IPS-18a (cell line): ENCODE measurements around the gene SDK2.

ENCODE experiments used
- H3K27ac ChIP-seq: one replicate; pipeline ENCODE4 v1.5.1; 2013; ENCODE audit warnings: low read length
- H3K27me3 ChIP-seq: one replicate; pipeline ENCODE4 v1.6.1; 2013; ENCODE audit warnings: mild to moderate bottlenecking, low read length; ENCODE audit not compliant: control insufficient read depth, insufficient read depth
- H3K36me3 ChIP-seq: one replicate; pipeline ENCODE4 v1.6.1; 2013; ENCODE audit warnings: low read depth, low read length; ENCODE audit not compliant: control insufficient read depth
- H3K4me1 ChIP-seq: one replicate; pipeline ENCODE4 v1.6.1; 2013; ENCODE audit warnings: low read depth, low read length; ENCODE audit not compliant: control insufficient read depth
- H3K4me3 ChIP-seq: one replicate; pipeline ENCODE4 v1.5.1; 2013; ENCODE audit warnings: low read length
- H3K9ac ChIP-seq: one replicate; pipeline ENCODE4 v1.6.1; 2013; ENCODE audit warnings: mild to moderate bottlenecking, low read length, moderate library complexity
- H3K9me3 ChIP-seq: one replicate; pipeline ENCODE4 v1.6.1; 2013; ENCODE audit warnings: low read depth, low read length; ENCODE audit not compliant: control insufficient read depth

SDK2 gene, protein sequence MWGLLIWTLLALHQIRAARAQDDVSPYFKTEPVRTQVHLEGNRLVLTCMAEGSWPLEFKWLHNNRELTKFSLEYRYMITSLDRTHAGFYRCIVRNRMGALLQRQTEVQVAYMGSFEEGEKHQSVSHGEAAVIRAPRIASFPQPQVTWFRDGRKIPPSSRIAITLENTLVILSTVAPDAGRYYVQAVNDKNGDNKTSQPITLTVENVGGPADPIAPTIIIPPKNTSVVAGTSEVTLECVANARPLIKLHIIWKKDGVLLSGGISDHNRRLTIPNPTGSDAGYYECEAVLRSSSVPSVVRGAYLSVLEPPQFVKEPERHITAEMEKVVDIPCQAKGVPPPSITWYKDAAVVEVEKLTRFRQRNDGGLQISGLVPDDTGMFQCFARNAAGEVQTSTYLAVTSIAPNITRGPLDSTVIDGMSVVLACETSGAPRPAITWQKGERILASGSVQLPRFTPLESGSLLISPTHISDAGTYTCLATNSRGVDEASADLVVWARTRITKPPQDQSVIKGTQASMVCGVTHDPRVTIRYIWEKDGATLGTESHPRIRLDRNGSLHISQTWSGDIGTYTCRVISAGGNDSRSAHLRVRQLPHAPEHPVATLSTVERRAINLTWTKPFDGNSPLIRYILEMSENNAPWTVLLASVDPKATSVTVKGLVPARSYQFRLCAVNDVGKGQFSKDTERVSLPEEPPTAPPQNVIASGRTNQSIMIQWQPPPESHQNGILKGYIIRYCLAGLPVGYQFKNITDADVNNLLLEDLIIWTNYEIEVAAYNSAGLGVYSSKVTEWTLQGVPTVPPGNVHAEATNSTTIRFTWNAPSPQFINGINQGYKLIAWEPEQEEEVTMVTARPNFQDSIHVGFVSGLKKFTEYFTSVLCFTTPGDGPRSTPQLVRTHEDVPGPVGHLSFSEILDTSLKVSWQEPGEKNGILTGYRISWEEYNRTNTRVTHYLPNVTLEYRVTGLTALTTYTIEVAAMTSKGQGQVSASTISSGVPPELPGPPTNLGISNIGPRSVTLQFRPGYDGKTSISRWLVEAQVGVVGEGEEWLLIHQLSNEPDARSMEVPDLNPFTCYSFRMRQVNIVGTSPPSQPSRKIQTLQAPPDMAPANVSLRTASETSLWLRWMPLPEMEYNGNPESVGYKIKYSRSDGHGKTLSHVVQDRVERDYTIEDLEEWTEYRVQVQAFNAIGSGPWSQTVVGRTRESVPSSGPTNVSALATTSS (N-terminal part only)

GRCh38 chr17:73644145-73645049 is at the start of gene SDK2:
Gene SDK2, minus strand, starts transcription at chr17:73644445. Its CDS starts 357 bp downstream, at chr17:73644088.
- H3K9me3 ChIP-seq = no peaks in the 10 kb centered on the region
- peaks cover 71% of the 10 kb centered on the region for H3K27me3 ChIP-seq
- no peaks in the 10 kb centered on the region for H3K36me3 ChIP-seq
- H3K4me3 ChIP-seq = peak within 1 kb of the TSS; percentile 80
- H3K4me1 ChIP-seq = peaks cover 29% of the 10 kb centered on the region
- H3K9ac ChIP-seq = peak within 1 kb of the TSS; percentile 36
- H3K27ac ChIP-seq = no peak within 1 kb of the TSS

- H3K4me1 ChIP-seq = peaks cover 11% of the 10 kb centered on the region
- H3K9ac ChIP-seq = no peak overlapping the region
- H3K36me3 ChIP-seq = no peaks in the 10 kb centered on the region
- no peak overlapping the region for H3K4me3 ChIP-seq
- H3K27ac ChIP-seq = no peak overlapping the region
- no peaks in the 10 kb centered on the region for H3K27me3 ChIP-seq
- H3K9me3 ChIP-seq = no peaks in the 10 kb centered on the region
Observed at GRCh38 chr17:73693071-73693470, 48.8 kb upstream of the SDK2 start.

DNA sequence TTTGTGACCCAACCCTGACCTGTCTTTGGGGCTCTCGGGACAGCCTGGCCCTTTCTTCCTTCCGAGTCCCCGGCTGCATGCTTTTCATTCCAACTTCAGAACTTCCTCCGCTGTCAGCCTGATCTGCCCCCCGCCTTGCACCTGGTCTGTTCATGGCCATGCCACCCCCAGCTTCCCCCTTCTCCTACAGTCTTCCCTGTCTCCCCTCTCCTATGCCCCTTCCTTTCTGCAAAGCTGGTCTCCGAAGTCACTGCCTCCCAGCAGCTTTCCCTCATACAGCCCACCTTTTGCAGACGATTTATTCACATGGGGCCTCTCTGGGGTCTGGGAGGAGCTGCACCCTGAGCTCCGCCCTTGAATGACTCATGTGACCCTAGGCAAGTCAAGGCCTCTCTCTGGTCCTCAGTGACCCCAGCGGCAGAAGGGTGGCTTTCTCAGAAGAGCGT is 47.1 kb upstream of the SDK2 start:
- Histone ChIP-seq H3K4me1 (peaks cover 17% of the 10 kb centered on the region), H3K9me3 (no peaks in the 10 kb centered on the region), H3K27me3 (no peaks in the 10 kb centered on the region), H3K36me3 (no peaks in the 10 kb centered on the region), H3K27ac (no peak overlapping the region), H3K9ac (no peak overlapping the region), H3K4me3 (no peak overlapping the region)

GRCh38 chr17:73690676-73691075 is 46.4 kb upstream of the SDK2 start:
- no peaks in the 10 kb centered on the region for H3K36me3 ChIP-seq
- no peaks in the 10 kb centered on the region for H3K27me3 ChIP-seq
- H3K4me1 ChIP-seq = peaks cover 22% of the 10 kb centered on the region
- H3K27ac ChIP-seq = no peak overlapping the region
- no peaks in the 10 kb centered on the region for H3K9me3 ChIP-seq
- no peak overlapping the region for H3K9ac ChIP-seq
- H3K4me3 ChIP-seq = no peak overlapping the region

- no peak overlapping the region for H3K4me3 ChIP-seq
- H3K27ac ChIP-seq = no peak overlapping the region
- H3K9ac ChIP-seq = no peak overlapping the region
- no peaks in the 10 kb centered on the region for H3K27me3 ChIP-seq
- H3K36me3 ChIP-seq = no peaks in the 10 kb centered on the region
- peaks cover 28% of the 10 kb centered on the region for H3K4me1 ChIP-seq
- no peaks in the 10 kb centered on the region for H3K9me3 ChIP-seq
Observed at GRCh38 chr17:73689596-73690275, 45.5 kb upstream of the SDK2 start.

DNA sequence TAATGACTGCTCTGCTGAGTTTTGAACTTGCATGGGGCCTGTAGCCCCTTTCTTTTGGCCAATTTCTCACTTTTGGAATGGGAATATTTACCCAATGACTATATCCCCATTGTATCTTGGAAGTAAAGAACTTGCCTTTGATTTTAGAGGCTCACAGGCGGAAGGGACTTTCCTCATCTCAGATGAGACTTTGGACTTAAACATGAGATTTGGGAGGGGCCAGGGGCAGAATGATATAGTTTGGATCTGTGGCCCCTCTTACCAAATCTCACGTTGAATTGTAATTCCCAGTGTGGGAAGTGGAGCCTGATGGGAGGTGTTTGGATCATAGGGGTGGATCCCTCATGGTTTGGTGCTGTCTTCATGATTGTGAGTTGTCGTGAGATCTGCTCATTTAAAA is 42.7 kb upstream of the SDK2 start:
- Histone ChIP-seq H3K9me3 (no peaks in the 10 kb centered on the region), H3K9ac (no peak overlapping the region), H3K4me1 (peaks cover 42% of the 10 kb centered on the region), H3K27ac (no peak overlapping the region), H3K4me3 (no peak overlapping the region), H3K36me3 (no peaks in the 10 kb centered on the region), H3K27me3 (no peaks in the 10 kb centered on the region)

DNA sequence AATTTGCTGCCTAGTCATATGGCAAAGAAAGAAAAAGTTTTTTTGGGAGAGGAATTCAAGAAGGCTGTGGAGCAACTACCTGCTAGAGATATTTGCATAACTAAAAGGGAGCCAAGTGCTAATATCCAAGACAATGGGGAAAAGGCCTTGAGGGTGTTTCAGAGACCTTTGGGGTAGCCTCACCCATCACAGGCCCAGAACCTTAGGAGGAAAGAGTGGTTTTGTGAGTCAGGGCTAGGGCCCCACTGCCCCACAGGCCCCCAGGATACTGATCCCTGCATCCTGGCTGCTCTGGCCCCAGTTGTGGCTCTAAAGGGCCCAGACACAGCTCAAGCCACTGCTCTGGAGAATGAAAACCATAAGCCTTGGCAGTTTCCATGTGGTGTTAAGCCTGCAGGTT is 41.9 kb upstream of the SDK2 start:
- Histone ChIP-seq H3K27ac (no peak overlapping the region), H3K36me3 (no peaks in the 10 kb centered on the region), H3K4me3 (peak overlapping the region; percentile 24), H3K9ac (no peak overlapping the region), H3K4me1 (peaks cover 34% of the 10 kb centered on the region), H3K27me3 (no peaks in the 10 kb centered on the region), H3K9me3 (no peaks in the 10 kb centered on the region)

GRCh38 chr17:73684183-73684582 is 39.9 kb upstream of the SDK2 start:
- no peak overlapping the region for H3K27ac ChIP-seq
- peaks cover 30% of the 10 kb centered on the region for H3K4me1 ChIP-seq
- H3K36me3 ChIP-seq = no peaks in the 10 kb centered on the region
- no peak overlapping the region for H3K9ac ChIP-seq
- no peaks in the 10 kb centered on the region for H3K27me3 ChIP-seq
- H3K9me3 ChIP-seq = no peaks in the 10 kb centered on the region
- H3K4me3 ChIP-seq = no peak overlapping the region

DNA sequence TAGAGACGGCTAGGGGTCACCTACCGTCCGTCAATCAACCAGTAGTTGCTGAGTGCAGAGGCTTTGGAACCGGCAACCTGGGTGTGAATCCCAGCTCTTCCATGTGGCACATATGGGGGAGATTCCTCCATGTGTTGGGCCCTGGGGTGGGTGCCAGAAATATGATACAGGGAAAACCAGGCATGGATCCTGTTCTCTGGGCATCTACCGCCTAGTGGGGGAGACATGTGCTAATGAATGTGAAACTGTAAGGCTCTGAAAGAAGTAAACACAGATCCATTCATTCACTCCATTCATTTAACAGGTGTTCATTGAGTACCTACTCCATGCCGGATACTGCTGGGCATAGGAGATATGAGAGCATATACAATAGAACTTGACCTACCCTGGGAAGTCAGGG is 39.5 kb upstream of the SDK2 start:
- no peaks in the 10 kb centered on the region for H3K9me3 ChIP-seq

GRCh38 chr17:73681946-73682345 is 37.7 kb upstream of the SDK2 start:
- Histone ChIP-seq H3K4me3 (no peak overlapping the region), H3K27ac (no peak overlapping the region), H3K9me3 (no peaks in the 10 kb centered on the region), H3K36me3 (no peaks in the 10 kb centered on the region), H3K9ac (no peak overlapping the region), H3K27me3 (no peaks in the 10 kb centered on the region), H3K4me1 (peaks cover 30% of the 10 kb centered on the region)

More for the DNA sequence above, 39.5 kb upstream of the SDK2 start:
- peaks cover 30% of the 10 kb centered on the region for H3K4me1 ChIP-seq
- no peak overlapping the region for H3K4me3 ChIP-seq
- H3K9ac ChIP-seq = no peak overlapping the region
- no peaks in the 10 kb centered on the region for H3K27me3 ChIP-seq
- no peaks in the 10 kb centered on the region for H3K36me3 ChIP-seq
- no peak overlapping the region for H3K27ac ChIP-seq
